ENCODE measurements around the gene SHISA4. TPM values are rescaled to one million over a fixed set of nuclear protein-coding genes. Genes with fewer than 3 reads are reported as not detected.

The SHISA4 gene
- total and polyA plus RNA-seq, 7 donors: 74.8 to 264 (median 148) TPM

- Histone ChIP-seq H3K4me3 (no peak overlapping the region), H3K27ac (peak overlapping the region; percentile 95), H3K4me1 (peaks cover 38% of the 10 kb centered on the region), H3K36me3 (ENCODE audit: insufficient read depth in 1 of 2, low read depth in 1 of 2) (peaks cover 0 to 51% of the 10 kb centered on the region in 2 donors), H3K27me3 (ENCODE audit: insufficient read depth in 3 of 3, low read length in 2 of 3) (no peaks in the 10 kb centered on the region), H3K9me3 (no peaks in the 10 kb centered on the region)
- DNase-seq (peak in 1 of 2 donors; percentile 76), ATAC-seq (peak; percentile 33 to 78 (median 62))
- intact Hi-C loops (cut with DNase I): loop anchor here (1.0 to 10.0 kb wide), 4 partner anchors 60 to 238 kb away; partner anchors contain the start of gene TIMM17A (in 2 of the 2)
- TF ChIP-seq, protein P1, sequence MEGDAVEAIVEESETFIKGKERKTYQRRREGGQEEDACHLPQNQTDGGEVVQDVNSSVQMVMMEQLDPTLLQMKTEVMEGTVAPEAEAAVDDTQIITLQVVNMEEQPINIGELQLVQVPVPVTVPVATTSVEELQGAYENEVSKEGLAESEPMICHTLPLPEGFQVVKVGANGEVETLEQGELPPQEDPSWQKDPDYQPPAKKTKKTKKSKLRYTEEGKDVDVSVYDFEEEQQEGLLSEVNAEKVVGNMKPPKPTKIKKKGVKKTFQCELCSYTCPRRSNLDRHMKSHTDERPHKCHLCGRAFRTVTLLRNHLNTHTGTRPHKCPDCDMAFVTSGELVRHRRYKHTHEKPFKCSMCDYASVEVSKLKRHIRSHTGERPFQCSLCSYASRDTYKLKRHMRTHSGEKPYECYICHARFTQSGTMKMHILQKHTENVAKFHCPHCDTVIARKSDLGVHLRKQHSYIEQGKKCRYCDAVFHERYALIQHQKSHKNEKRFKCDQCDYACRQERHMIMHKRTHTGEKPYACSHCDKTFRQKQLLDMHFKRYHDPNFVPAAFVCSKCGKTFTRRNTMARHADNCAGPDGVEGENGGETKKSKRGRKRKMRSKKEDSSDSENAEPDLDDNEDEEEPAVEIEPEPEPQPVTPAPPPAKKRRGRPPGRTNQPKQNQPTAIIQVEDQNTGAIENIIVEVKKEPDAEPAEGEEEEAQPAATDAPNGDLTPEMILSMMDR (IDR thresholded peaks at IDR 0.05): no peak
- 20 to 36% (median 30%) methylated on average over 2 of the region's 2 CpGs for WGBS, 3 donors
Observed at GRCh38 chr1:201896951-201897391, 8.3 kb downstream of the SHISA4 start.

GRCh38 chr1:201898240-201898894 lies 9.7 kb downstream of the SHISA4 start:
- H3K4me3 ChIP-seq: no peak overlapping the region
- H3K9me3 ChIP-seq: no peaks in the 10 kb centered on the region
- 41 to 69% (median 56%) methylated on average over 4 of the region's 4 CpGs for WGBS, 3 donors
- TF ChIP-seq, protein P1 (IDR thresholded peaks at IDR 0.05): no peak
- H3K36me3 ChIP-seq (ENCODE audit: insufficient read depth in 1 of 2, low read depth in 1 of 2): peaks cover 0 to 40% of the 10 kb centered on the region in 2 donors
- intact Hi-C loops (cut with DNase I): loop anchor here (5.0 to 10.0 kb wide), 2 partner anchors 59 to 236 kb away; partner anchors contain the start of gene TIMM17A (in 2 of the 2)
- H3K27ac ChIP-seq: peak overlapping the region; percentile 21
- ATAC-seq (no peak), DNase-seq (no peak)
- no peaks in the 10 kb centered on the region for H3K27me3 ChIP-seq (ENCODE audit: insufficient read depth in 3 of 3, low read length in 2 of 3)
- peaks cover 35% of the 10 kb centered on the region for H3K4me1 ChIP-seq

DNA sequence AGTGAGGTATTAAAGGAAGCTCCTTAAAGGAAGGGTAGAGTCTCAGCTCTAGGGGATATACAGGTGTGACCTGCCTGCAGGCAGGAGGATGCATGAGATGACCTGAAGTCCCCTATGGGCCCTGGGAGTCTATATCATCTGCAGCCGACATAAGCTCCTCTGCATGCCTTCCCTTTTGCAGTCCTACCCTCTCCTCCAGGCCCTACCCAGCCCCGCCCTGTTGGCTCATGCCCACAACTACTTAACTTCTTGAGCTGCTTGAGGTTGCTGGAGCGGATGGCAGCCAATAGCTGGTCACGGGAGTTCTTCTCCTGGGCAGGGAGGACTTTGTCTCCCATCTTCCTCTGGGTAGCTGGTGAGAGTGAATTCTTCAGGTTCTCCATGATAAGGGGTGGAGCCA lies 10.3 kb downstream of the SHISA4 start:
- DNase-seq: no peak
- no peak for ATAC-seq
- Histone ChIP-seq H3K27me3 (ENCODE audit: insufficient read depth in 3 of 3, low read length in 2 of 3) (no peaks in the 10 kb centered on the region), H3K4me1 (peaks cover 31% of the 10 kb centered on the region), H3K27ac (peak overlapping the region; percentile 21), H3K36me3 (ENCODE audit: insufficient read depth in 1 of 2, low read depth in 1 of 2) (peaks cover 0 to 34% of the 10 kb centered on the region in 2 donors), H3K4me3 (no peak overlapping the region), H3K9me3 (no peaks in the 10 kb centered on the region)
- TF ChIP-seq, protein P1 (IDR thresholded peaks at IDR 0.05): no peak
- 38 to 49% (median 49%) methylated on average over 4 of the region's 4 CpGs for WGBS, 3 donors
- intact Hi-C loops (cut with DNase I): loop anchor here (5.0 to 10.0 kb wide), 2 partner anchors 58 to 236 kb away; partner anchors contain the start of gene TIMM17A (in 2 of the 2)

DNA sequence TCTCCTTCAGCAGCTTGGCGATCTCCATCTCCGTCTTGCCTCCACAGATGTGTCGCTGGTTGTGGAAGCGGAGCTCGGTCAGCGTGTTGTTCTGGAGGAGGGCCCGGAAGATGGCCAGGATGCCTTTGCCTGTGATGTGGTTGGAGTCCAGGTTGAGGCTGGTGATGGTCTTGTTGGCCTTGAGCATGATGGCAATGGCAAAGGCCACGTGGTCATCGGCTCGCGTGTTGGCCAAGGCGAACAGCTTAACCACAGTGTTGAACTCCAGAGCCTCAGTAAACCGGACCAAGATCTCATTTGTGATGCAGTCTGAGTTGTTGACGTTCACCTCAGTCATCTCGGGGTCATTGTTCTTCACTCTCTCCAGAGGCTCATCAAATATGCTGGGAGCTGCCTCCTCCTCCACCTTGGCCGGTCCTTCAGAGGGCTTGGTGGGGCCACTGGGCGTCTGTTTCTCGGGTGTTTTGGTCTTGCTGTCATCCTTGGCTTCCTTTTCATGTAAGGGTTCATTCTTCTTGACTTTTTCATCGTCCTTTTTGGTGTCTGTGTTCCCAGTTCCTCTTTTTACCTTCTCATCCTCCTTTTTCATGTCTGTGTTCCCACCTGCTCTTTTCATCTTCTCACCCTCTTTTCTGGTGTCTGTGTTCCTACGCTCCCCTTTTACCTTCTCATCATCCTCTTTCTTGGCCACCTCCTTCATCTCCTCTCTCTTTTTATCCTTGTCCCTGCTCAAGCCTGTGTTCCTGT lies 11.2 kb downstream of the SHISA4 start:
- WGBS, 3 donors: 71 to 89% (median 76%) methylated on average over 20 of the region's 20 CpGs
- no peak for ATAC-seq
- intact Hi-C loops (cut with DNase I): loop anchor here (5.0 to 10.0 kb wide), 2 partner anchors 57 to 235 kb away; partner anchors contain the start of gene TIMM17A (in 2 of the 2)
- Histone ChIP-seq H3K27ac (peak overlapping the region; percentile 21), H3K9me3 (no peaks in the 10 kb centered on the region), H3K36me3 (ENCODE audit: insufficient read depth in 1 of 2, low read depth in 1 of 2) (peaks cover 0 to 33% of the 10 kb centered on the region in 2 donors), H3K27me3 (ENCODE audit: insufficient read depth in 3 of 3, low read length in 2 of 3) (no peaks in the 10 kb centered on the region), H3K4me1 (peaks cover 35% of the 10 kb centered on the region), H3K4me3 (no peak overlapping the region)
- TF ChIP-seq, protein P1 (IDR thresholded peaks at IDR 0.05): no peak
- DNase-seq: no peak
